SW480 (cell line): ENCODE measurements around the gene WDR20.
"Not testable (repeated sequence)": the region's sequence is repeated elsewhere in the genome, so short reads cannot be mapped to it uniquely, and the experiment has no call there.

ENCODE experiments used
- DNase-seq: peaks from one replicate; pipeline ENCODE4 v3.0.0-alpha.2; 2016; ENCODE audit warnings: low spot score

WDR20 gene

GRCh38 chr14:102134021-102134420, 5.7 kb upstream of the WDR20 start:
- not testable (repeated sequence) for DNase-seq

- DNase-seq, result not testable (repeated sequence)
Measured at GRCh38 chr14:102134719-102135118, 5.0 kb upstream of the WDR20 start.

- DNase-seq, result not testable (repeated sequence)
Measured at GRCh38 chr14:102135456-102135855, 4.2 kb upstream of the WDR20 start.

- DNase-seq, result no peak
Measured at GRCh38 chr14:102138535-102138934, 1.2 kb upstream of the WDR20 start.

- peak; percentile 79 for DNase-seq
Measured at GRCh38 chr14:102138961-102139285, 774 bp upstream of the WDR20 start.

- peak; percentile 47 for DNase-seq
Measured at GRCh38 chr14:102140027-102140749, 491 bp downstream of the WDR20 start.

- no peak for DNase-seq
Measured at GRCh38 chr14:102140750-102141145, 1.1 kb downstream of the WDR20 start.

- DNase-seq, result no peak
Measured at GRCh38 chr14:102141797-102142196, 2.1 kb downstream of the WDR20 start.

- no peak for DNase-seq
Measured at GRCh38 chr14:102144914-102145313, 5.2 kb downstream of the WDR20 start.

- no peak for DNase-seq
Measured at GRCh38 chr14:102145395-102145794, 5.7 kb downstream of the WDR20 start.

GRCh38 chr14:102146423-102146822, 6.7 kb downstream of the WDR20 start:
- DNase-seq, result no peak

- no peak for DNase-seq
Measured at GRCh38 chr14:102150083-102150482, 10.4 kb downstream of the WDR20 start.

GRCh38 chr14:102150744-102151143, 11.0 kb downstream of the WDR20 start:
- no peak for DNase-seq

GRCh38 chr14:102151411-102151810, 11.7 kb downstream of the WDR20 start:
- DNase-seq, result not testable (repeated sequence)

- DNase-seq, result no peak
Measured at GRCh38 chr14:102154121-102154520, 14.4 kb downstream of the WDR20 start.

GRCh38 chr14:102154821-102155549, 15.3 kb downstream of the WDR20 start:
- no peak for DNase-seq

GRCh38 chr14:102157346-102157745, 17.6 kb downstream of the WDR20 start:
- no peak for DNase-seq

- DNase-seq, result no peak
Measured at GRCh38 chr14:102158797-102159196, 19.1 kb downstream of the WDR20 start.

- DNase-seq, result no peak
Measured at GRCh38 chr14:102159841-102160240, 20.1 kb downstream of the WDR20 start.

GRCh38 chr14:102162487-102162886, 22.8 kb downstream of the WDR20 start:
- DNase-seq, result no peak

- DNase-seq, result peak; percentile 30
Measured at GRCh38 chr14:102164241-102164641, 24.5 kb downstream of the WDR20 start.

- DNase-seq, result no peak
Measured at GRCh38 chr14:102164965-102165364, 25.3 kb downstream of the WDR20 start.

- DNase-seq, result no peak
Measured at GRCh38 chr14:102170061-102170460, 30.4 kb downstream of the WDR20 start.
